Kidney (tissue), 14 donors: ENCODE results near the gene MORC3. TPM values are rescaled to one million over a fixed set of nuclear protein-coding genes. Genes with fewer than 3 reads are reported as not detected.

Experiments
- DNase-seq, 5 donors: peaks; one replicate each; pipeline ENCODE4 v3.0.0-alpha.2; 2013 to 2020
- FAIRE-seq: peaks from 2 replicates; lab custom pipeline; 2012; peaks lifted over from hg19 to GRCh38; lab: Jason Lieb, UNC
- H3K27ac ChIP-seq, 2 donors: one replicate each; pipeline ENCODE4 v1.7.0; 2013; ENCODE audit warnings: low read depth in 2 of 2, low read length in 2 of 2, inconsistent platforms in 1 of 2
- H3K27me3 ChIP-seq: one replicate; pipeline ENCODE4 v1.7.1; 2013; ENCODE audit warnings: low read length, inconsistent platforms; ENCODE audit not compliant: control insufficient read depth, insufficient read depth
- H3K36me3 ChIP-seq, 3 donors: one replicate each; pipeline versions ENCODE4 v1.7.0 to v1.7.1; 2013; ENCODE audit warnings: low read length in 3 of 3, control low read depth in 1 of 3, inconsistent platforms in 1 of 3; ENCODE audit not compliant: insufficient read depth in 3 of 3, control insufficient read depth in 2 of 3
- H3K4me1 ChIP-seq, 3 donors: one replicate each; pipeline versions ENCODE4 v1.7.0 to v1.7.1; 2013; ENCODE audit warnings: low read length in 3 of 3, inconsistent platforms in 1 of 3, low read depth in 1 of 3; ENCODE audit not compliant: control insufficient read depth in 2 of 3, insufficient read depth in 2 of 3
- H3K4me3 ChIP-seq, 3 donors: one replicate each; pipeline versions ENCODE4 v1.7.0 to v1.8.1; 2013; ENCODE audit warnings: low read length in 3 of 3, control low read depth in 1 of 3, inconsistent platforms in 1 of 3
- H3K9ac ChIP-seq, 3 donors: one replicate each; pipeline versions ENCODE4 v1.7.0 to v1.7.1; 2013; ENCODE audit warnings: low read length in 3 of 3, control low read depth in 1 of 3, inconsistent platforms in 1 of 3
- H3K9me3 ChIP-seq, 3 donors: one replicate each; pipeline versions ENCODE4 v1.7.0 to v1.7.1; 2013; ENCODE audit warnings: low read length in 3 of 3, control low read depth in 1 of 3, inconsistent platforms in 1 of 3; ENCODE audit not compliant: control insufficient read depth in 2 of 3, insufficient read depth in 1 of 3
- intact Hi-C: fragments of 100-400 bp; cut with DNase I; formaldehyde crosslinking; loops from one replicate; pipeline ENCODE4 v1.11.1; 2022
- polyA plus RNA-seq: library from polyadenylated mRNA; stranded (reverse); fragments of 350-450 nt; fragmentation: Illumina TruSeq; extraction: RNeasy Lipid Tissue Mini Kit (QIAGEN cat#74804); gene quantifications from one replicate; pipeline ENCODE4 v1.2.3, GENCODE V29; 2014; ENCODE audit warnings: low read depth, low replicate concordance; ENCODE audit not compliant: insufficient read depth
- total RNA-seq: library from RNA; stranded (reverse); fragmentation: NEBNext Ultra II Directional; extraction: Animal tissue kit (Norgen Biotek cat#: 25700); gene quantifications from one replicate; pipeline ENCODE4 v1.2.1, GENCODE V29; 2021
- TF ChIP-seq, protein P1 (sequence below): IDR thresholded peaks from 3 replicates; pipeline ENCODE4 v1.5.1; 2012; ENCODE audit warnings: mild to moderate bottlenecking, moderate library complexity, borderline replicate concordance; ENCODE audit not compliant: insufficient read depth; ENCODE audit errors: extremely low read depth
- donor health status: control.
- donor health status: control.
- donor health status: control.
- donor health status: control.
- donor health status: control.
- donor health status: DM: yes; HTN: yes; CAD: no.
- donor health status: Normal renal cell carcinoma (clear cell type).

MORC3 gene
- total and polyA plus RNA-seq, 2 donors from 2014 or later: 6.6 to 32.4 TPM

DNA sequence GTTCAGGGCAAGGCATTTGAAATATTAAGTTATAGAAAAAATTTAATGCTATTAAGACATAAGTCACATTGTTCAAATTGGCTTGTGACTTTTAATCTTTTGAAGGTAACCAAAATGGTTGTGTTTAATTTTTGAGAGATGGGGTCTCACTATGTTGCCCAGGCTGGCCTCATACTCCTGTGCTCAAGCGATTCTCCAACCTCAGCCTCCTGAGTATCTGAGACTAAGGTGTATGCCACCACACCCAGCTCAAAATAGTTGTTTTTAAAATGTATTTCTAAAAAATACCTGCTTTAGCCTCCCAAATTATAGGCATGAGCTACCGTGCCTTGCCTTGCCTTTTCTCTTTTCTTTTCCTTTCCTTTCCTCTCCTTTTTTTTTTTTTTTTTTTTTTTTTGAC, 39.2 kb downstream of the MORC3 start:
- Histone ChIP-seq H3K4me3 (no peak overlapping the region), H3K9me3 (no peaks in the 10 kb centered on the region), H3K4me1 (no peaks in the 10 kb centered on the region), H3K36me3 (peaks cover 11 to 30% (median 23%) of the 10 kb centered on the region in 3 donors), H3K27ac (no peak overlapping the region), H3K9ac (no peak overlapping the region), H3K27me3 (no peaks in the 10 kb centered on the region)
- FAIRE-seq: no peak
- intact Hi-C loops: no loop called here
- DNase-seq: no peak
- TF ChIP-seq, protein P1, sequence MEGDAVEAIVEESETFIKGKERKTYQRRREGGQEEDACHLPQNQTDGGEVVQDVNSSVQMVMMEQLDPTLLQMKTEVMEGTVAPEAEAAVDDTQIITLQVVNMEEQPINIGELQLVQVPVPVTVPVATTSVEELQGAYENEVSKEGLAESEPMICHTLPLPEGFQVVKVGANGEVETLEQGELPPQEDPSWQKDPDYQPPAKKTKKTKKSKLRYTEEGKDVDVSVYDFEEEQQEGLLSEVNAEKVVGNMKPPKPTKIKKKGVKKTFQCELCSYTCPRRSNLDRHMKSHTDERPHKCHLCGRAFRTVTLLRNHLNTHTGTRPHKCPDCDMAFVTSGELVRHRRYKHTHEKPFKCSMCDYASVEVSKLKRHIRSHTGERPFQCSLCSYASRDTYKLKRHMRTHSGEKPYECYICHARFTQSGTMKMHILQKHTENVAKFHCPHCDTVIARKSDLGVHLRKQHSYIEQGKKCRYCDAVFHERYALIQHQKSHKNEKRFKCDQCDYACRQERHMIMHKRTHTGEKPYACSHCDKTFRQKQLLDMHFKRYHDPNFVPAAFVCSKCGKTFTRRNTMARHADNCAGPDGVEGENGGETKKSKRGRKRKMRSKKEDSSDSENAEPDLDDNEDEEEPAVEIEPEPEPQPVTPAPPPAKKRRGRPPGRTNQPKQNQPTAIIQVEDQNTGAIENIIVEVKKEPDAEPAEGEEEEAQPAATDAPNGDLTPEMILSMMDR: no peak

DNA sequence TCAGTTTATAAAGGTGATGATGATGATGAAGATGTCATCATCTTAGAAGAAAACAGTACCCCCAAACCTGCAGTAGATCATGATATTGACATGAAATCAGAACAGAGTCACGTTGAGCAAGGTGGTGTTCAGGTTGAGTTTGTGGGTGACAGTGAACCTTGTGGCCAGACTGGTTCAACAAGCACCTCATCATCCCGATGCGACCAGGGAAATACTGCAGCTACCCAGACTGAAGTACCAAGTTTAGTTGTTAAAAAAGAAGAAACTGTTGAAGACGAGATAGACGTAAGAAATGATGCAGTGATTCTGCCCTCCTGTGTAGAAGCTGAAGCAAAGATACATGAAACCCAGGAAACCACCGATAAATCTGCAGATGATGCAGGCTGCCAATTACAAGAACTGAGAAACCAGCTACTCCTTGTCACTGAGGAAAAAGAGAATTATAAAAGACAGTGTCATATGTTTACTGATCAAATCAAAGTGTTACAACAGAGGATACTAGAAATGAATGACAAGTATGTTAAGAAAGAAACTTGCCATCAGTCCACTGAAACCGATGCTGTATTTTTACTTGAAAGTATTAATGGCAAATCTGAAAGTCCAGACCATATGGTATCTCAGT, 49.2 kb downstream of the MORC3 start:
- Histone ChIP-seq H3K4me3 (no peak overlapping the region), H3K36me3 (peaks cover 14 to 37% (median 23%) of the 10 kb centered on the region in 3 donors), H3K4me1 (no peaks in the 10 kb centered on the region), H3K9ac (no peak overlapping the region), H3K27ac (no peak overlapping the region), H3K27me3 (no peaks in the 10 kb centered on the region), H3K9me3 (no peaks in the 10 kb centered on the region)
- no peak for FAIRE-seq
- TF ChIP-seq, protein P1: no peak
- intact Hi-C loops: no loop called here
- DNase-seq: no peak

DNA sequence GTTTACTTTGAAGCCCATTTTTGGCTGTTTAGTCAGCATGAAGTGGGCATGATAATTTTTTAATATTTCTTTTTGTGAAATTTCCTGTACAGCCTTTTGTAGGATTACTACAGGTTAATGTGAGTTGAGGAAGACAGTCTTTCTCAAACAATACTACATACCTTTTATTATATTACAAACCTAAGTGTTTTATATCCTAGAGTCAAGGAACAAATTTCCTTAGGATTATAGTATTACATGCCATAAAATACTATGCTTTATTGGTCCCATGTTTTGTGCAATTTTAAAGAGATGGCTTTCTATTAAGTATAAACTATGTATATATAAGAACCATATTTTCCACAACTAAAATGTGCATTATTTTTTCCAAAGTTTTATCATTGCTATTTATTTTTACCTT, 56.0 kb downstream of the MORC3 start:
- no peak overlapping the region for H3K4me3 ChIP-seq
- peaks cover 0 to 2% (median 0%) of the 10 kb centered on the region in 3 donors for H3K4me1 ChIP-seq
- no peaks in the 10 kb centered on the region for H3K9me3 ChIP-seq
- no peak for DNase-seq
- intact Hi-C loops: no loop called here
- H3K27me3 ChIP-seq: no peaks in the 10 kb centered on the region
- H3K9ac ChIP-seq: no peak overlapping the region
- no peak overlapping the region for H3K27ac ChIP-seq
- TF ChIP-seq, protein P1: no peak
- H3K36me3 ChIP-seq: peaks cover 2 to 8% (median 4%) of the 10 kb centered on the region in 3 donors
- FAIRE-seq: no peak

DNA sequence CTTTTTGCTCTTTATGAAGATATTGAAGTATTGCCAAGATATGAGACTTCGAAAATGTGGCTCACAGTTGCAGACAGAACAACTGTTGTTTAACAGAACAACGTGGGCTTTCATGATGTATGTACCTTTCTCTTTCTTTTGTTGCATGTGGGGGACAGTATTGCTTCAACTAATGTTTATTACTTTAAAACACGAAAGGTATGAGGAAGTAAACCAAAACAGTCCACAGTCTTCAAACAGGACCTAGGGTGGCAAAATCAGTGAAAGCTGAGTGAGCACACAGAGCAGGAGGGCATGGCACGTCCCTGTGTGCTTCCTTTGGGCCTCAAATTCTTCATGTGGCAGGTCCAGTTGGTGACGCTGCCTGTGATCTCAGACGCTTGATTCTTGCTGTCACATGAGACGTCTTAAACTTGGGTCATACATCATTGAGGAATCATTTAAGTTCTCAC, 57.4 kb downstream of the MORC3 start:
- H3K27me3 ChIP-seq: no peaks in the 10 kb centered on the region
- peaks cover 2 to 8% (median 4%) of the 10 kb centered on the region in 3 donors for H3K36me3 ChIP-seq
- intact Hi-C loops: no loop called here
- H3K9me3 ChIP-seq: no peaks in the 10 kb centered on the region
- TF ChIP-seq, protein P1: no peak
- no peak overlapping the region for H3K9ac ChIP-seq
- H3K27ac ChIP-seq: no peak overlapping the region
- H3K4me1 ChIP-seq: peaks cover 0 to 2% (median 0%) of the 10 kb centered on the region in 3 donors
- no peak for DNase-seq
- no peak overlapping the region for H3K4me3 ChIP-seq
- no peak for FAIRE-seq
